ENCODE measurements around the gene TMEM234. TPM values are rescaled to one million over a fixed set of nuclear protein-coding genes. Genes with fewer than 3 reads are reported as not detected.

TMEM234 gene
- polyA plus RNA-seq, 3 donors from 2014 or later, result 6.7 to 14.3 (median 9.8) TPM

- Mint-ChIP-seq H3K27ac (peak overlapping the region; percentile 85 to 99 (median 98)), H3K9me3 (no peaks in the 10 kb centered on the region), H3K27me3 (ENCODE audit: low read depth in 3 of 3) (peaks cover 0 to 10% (median 5%) of the 10 kb centered on the region in 3 donors), H3K4me3 (peak overlapping the region; percentile 95 to 98 (median 96)), H3K36me3 (peaks cover 0 to 14% (median 0%) of the 10 kb centered on the region in 3 donors), H3K4me1 (peaks cover 64 to 68% of the 10 kb centered on the region in 2 donors)
- peak; percentile 76 to 79 (median 77) for DNase-seq
Measured at GRCh38 chr1:32201011-32201855, 20.9 kb downstream of the TMEM234 start.

GRCh38 chr1:32200226-32201010 lies 21.7 kb downstream of the TMEM234 start, which contains the start of gene CCDC28B:
CCDC28B (plus strand) TSS chr1:32200595; CDS start chr1:32201936, 1,341 bp downstream.
- peaks cover 0 to 20% (median 0%) of the 10 kb centered on the region in 3 donors for H3K36me3 Mint-ChIP-seq
- no peaks in the 10 kb centered on the region for H3K9me3 Mint-ChIP-seq
- DNase-seq, result peak; percentile 60 to 64 (median 62)
- H3K4me1 Mint-ChIP-seq, result peaks cover 63 to 68% of the 10 kb centered on the region in 2 donors
- peak within 1 kb of the TSS; percentile 85 to 99 (median 98) for H3K27ac Mint-ChIP-seq
- H3K4me3 Mint-ChIP-seq, result peak within 1 kb of the TSS; percentile 95 to 98 (median 96)
- H3K27me3 Mint-ChIP-seq (ENCODE audit: low read depth in 3 of 3), result peaks cover 2 to 4% (median 4%) of the 10 kb centered on the region in 3 donors

- no peaks in the 10 kb centered on the region for H3K9me3 Mint-ChIP-seq
- peaks cover 61 to 75% of the 10 kb centered on the region in 2 donors for H3K4me1 Mint-ChIP-seq
- peak overlapping the region in 5 of 6 donors; percentile 85 to 98 (median 94) for H3K27ac Mint-ChIP-seq
Measured at GRCh38 chr1:32199717-32200072, 22.5 kb downstream of the TMEM234 start.

GRCh38 chr1:32199043-32199716 lies 23.0 kb downstream of the TMEM234 start:
- Mint-ChIP-seq H3K27ac (peak overlapping the region in 5 of 6 donors; percentile 32 to 98 (median 93)), H3K36me3 (peaks cover under 1 to 29% (median 3%) of the 10 kb centered on the region in 3 donors), H3K4me1 (peaks cover 57 to 78% of the 10 kb centered on the region in 2 donors), H3K27me3 (ENCODE audit: low read depth in 3 of 3) (peaks cover 2 to 4% (median 3%) of the 10 kb centered on the region in 3 donors), H3K9me3 (no peaks in the 10 kb centered on the region), H3K4me3 (peak overlapping the region in 1 of 5 donors; percentile 14)
- DNase-seq, result no peak

More at GRCh38 chr1:32199717-32200072, 22.5 kb downstream of the TMEM234 start:
- no peak for DNase-seq
- H3K36me3 Mint-ChIP-seq, result peaks cover 0 to 25% (median 0%) of the 10 kb centered on the region in 3 donors
- peak overlapping the region; percentile 90 to 98 (median 95) for H3K4me3 Mint-ChIP-seq
- H3K27me3 Mint-ChIP-seq (ENCODE audit: low read depth in 3 of 3), result peaks cover 2 to 4% (median 3%) of the 10 kb centered on the region in 3 donors

- H3K4me3 Mint-ChIP-seq, result peak overlapping the region in 3 of 5 donors; percentile 8 to 33 (median 29)
- no peaks in the 10 kb centered on the region for H3K9me3 Mint-ChIP-seq
- peaks cover 54 to 74% of the 10 kb centered on the region in 2 donors for H3K4me1 Mint-ChIP-seq
- peaks cover 7 to 36% (median 8%) of the 10 kb centered on the region in 3 donors for H3K36me3 Mint-ChIP-seq
- peak overlapping the region; percentile 11 to 84 (median 44) for H3K27ac Mint-ChIP-seq
- DNase-seq, result no peak
- H3K27me3 Mint-ChIP-seq (ENCODE audit: low read depth in 3 of 3), result peaks cover 2 to 4% (median 3%) of the 10 kb centered on the region in 3 donors
Measured at GRCh38 chr1:32198237-32199042, 23.7 kb downstream of the TMEM234 start.

- Mint-ChIP-seq H3K4me3 (no peak overlapping the region), H3K27me3 (ENCODE audit: low read depth in 3 of 3) (peaks cover 2 to 4% (median 3%) of the 10 kb centered on the region in 3 donors), H3K9me3 (no peaks in the 10 kb centered on the region), H3K36me3 (peaks cover 13 to 42% (median 13%) of the 10 kb centered on the region in 3 donors), H3K4me1 (peaks cover 52 to 72% of the 10 kb centered on the region in 2 donors), H3K27ac (peak overlapping the region in 2 of 6 donors; percentile 28 to 76)
- no peak for DNase-seq
Measured at GRCh38 chr1:32197837-32198236, 24.3 kb downstream of the TMEM234 start.

- Mint-ChIP-seq H3K36me3 (peaks cover 16 to 50% (median 17%) of the 10 kb centered on the region in 3 donors), H3K27me3 (ENCODE audit: low read depth in 3 of 3) (peaks cover 2 to 5% (median 4%) of the 10 kb centered on the region in 3 donors), H3K9me3 (no peaks in the 10 kb centered on the region), H3K27ac (peak overlapping the region in 5 of 6 donors; percentile 19 to 76 (median 71)), H3K4me3 (no peak overlapping the region), H3K4me1 (peaks cover 45 to 65% of the 10 kb centered on the region in 2 donors)
- DNase-seq, result no peak
Measured at GRCh38 chr1:32197074-32197473, 25.1 kb downstream of the TMEM234 start.

- no peaks in the 10 kb centered on the region for H3K9me3 Mint-ChIP-seq
- peak; percentile 26 to 37 (median 37) for DNase-seq
- peaks cover 21 to 58% (median 25%) of the 10 kb centered on the region in 3 donors for H3K36me3 Mint-ChIP-seq
- peaks cover 0 to 2% (median 1%) of the 10 kb centered on the region in 3 donors for H3K27me3 Mint-ChIP-seq (ENCODE audit: low read depth in 3 of 3)
- H3K27ac Mint-ChIP-seq, result peak overlapping the region; percentile 67 to 74 (median 72)
- peaks cover 37 to 56% of the 10 kb centered on the region in 2 donors for H3K4me1 Mint-ChIP-seq
- peak overlapping the region; percentile 7 to 70 (median 40) for H3K4me3 Mint-ChIP-seq
Measured at GRCh38 chr1:32195972-32196823, 26.0 kb downstream of the TMEM234 start.

- Mint-ChIP-seq H3K27ac (no peak overlapping the region), H3K4me1 (peaks cover 36 to 53% of the 10 kb centered on the region in 2 donors), H3K4me3 (no peak overlapping the region), H3K36me3 (peaks cover 21 to 59% (median 28%) of the 10 kb centered on the region in 3 donors), H3K27me3 (ENCODE audit: low read depth in 3 of 3) (peaks cover 0 to 2% (median 1%) of the 10 kb centered on the region in 3 donors), H3K9me3 (no peaks in the 10 kb centered on the region)
- DNase-seq, result no peak
Measured at GRCh38 chr1:32195531-32195930, 26.6 kb downstream of the TMEM234 start.

GRCh38 chr1:32194984-32195383 lies 27.2 kb downstream of the TMEM234 start:
- Mint-ChIP-seq H3K4me3 (no peak overlapping the region), H3K4me1 (peaks cover 31 to 48% of the 10 kb centered on the region in 2 donors), H3K27ac (no peak overlapping the region), H3K9me3 (no peaks in the 10 kb centered on the region), H3K27me3 (ENCODE audit: low read depth in 3 of 3) (peaks cover 0 to 2% (median 1%) of the 10 kb centered on the region in 3 donors), H3K36me3 (peaks cover 23 to 64% (median 33%) of the 10 kb centered on the region in 3 donors)
- no peak for DNase-seq

GRCh38 chr1:32192220-32192948 lies 29.8 kb downstream of the TMEM234 start:
- H3K4me3 Mint-ChIP-seq, result no peak overlapping the region
- DNase-seq, result no peak
- peaks cover 1 to 6% (median 2%) of the 10 kb centered on the region in 3 donors for H3K27me3 Mint-ChIP-seq (ENCODE audit: low read depth in 3 of 3)
- peaks cover 38 to 80% (median 45%) of the 10 kb centered on the region in 3 donors for H3K36me3 Mint-ChIP-seq
- no peaks in the 10 kb centered on the region for H3K9me3 Mint-ChIP-seq
- H3K4me1 Mint-ChIP-seq, result peaks cover 25 to 36% of the 10 kb centered on the region in 2 donors
- H3K27ac Mint-ChIP-seq, result peak overlapping the region in 1 of 6 donors; percentile 62

All from immature natural killer cell (primary cell).